ENCODE results near the gene OSBP2.

Gene OSBP2

GRCh38 chr22:30871391-30872284, 177.0 kb downstream of the OSBP2 start:
- DNase-seq: no peak

GRCh38 chr22:30872285-30873041, 177.8 kb downstream of the OSBP2 start:
- no peak for DNase-seq

GRCh38 chr22:30873086-30873650, 178.5 kb downstream of the OSBP2 start:
- DNase-seq: no peak

GRCh38 chr22:30873661-30874060, 179.0 kb downstream of the OSBP2 start:
- DNase-seq: no peak

GRCh38 chr22:30874431-30875370, 180.0 kb downstream of the OSBP2 start:
- DNase-seq: no peak

- DNase-seq: no peak
Measured at GRCh38 chr22:30875481-30876215, 181.0 kb downstream of the OSBP2 start.

- no peak for DNase-seq
Measured at GRCh38 chr22:30876221-30876751, 181.6 kb downstream of the OSBP2 start.

GRCh38 chr22:30876915-30877553, 182.4 kb downstream of the OSBP2 start:
- peak; percentile 28 for DNase-seq

- no peak for DNase-seq
Measured at GRCh38 chr22:30877662-30878515, 183.2 kb downstream of the OSBP2 start.

GRCh38 chr22:30878516-30879414, 184.1 kb downstream of the OSBP2 start:
- DNase-seq: no peak

GRCh38 chr22:30879415-30879797, 184.7 kb downstream of the OSBP2 start:
- no peak for DNase-seq

GRCh38 chr22:30880181-30880601, 185.5 kb downstream of the OSBP2 start:
- DNase-seq: no peak

GRCh38 chr22:30880847-30881246, 186.2 kb downstream of the OSBP2 start:
- DNase-seq: no peak

- no peak for DNase-seq
Measured at GRCh38 chr22:30881361-30882183, 186.9 kb downstream of the OSBP2 start.

GRCh38 chr22:30882184-30882717, 187.6 kb downstream of the OSBP2 start:
- DNase-seq: no peak

- no peak for DNase-seq
Measured at GRCh38 chr22:30882974-30883533, 188.4 kb downstream of the OSBP2 start.

GRCh38 chr22:30883586-30884145, 189.0 kb downstream of the OSBP2 start:
- no peak for DNase-seq

Data from fibroblast of skin of right biceps (primary cell).